ENCODE results near the gene PSMD8.

- no peak for TF ChIP-seq RFX5 (IDR thresholded peaks at IDR 0.05; ENCODE audit: borderline replicate concordance, low read depth, low read length)
- no peak for TF ChIP-seq RAD21 (IDR thresholded peaks at IDR 0.05 in 1 of 2, conservative IDR thresholded peaks at IDR 0.05 in 1 of 2; ENCODE audit: low read depth in 2 of 2, low read length in 2 of 2)
Observed at GRCh38 chr19:38375748-38376147, 1.4 kb downstream of the PSMD8 start.

Data from H1 (cell line).